Adrenal gland (tissue), 5 donors: ENCODE measurements around the gene JSRP1.

Experiments
- CTCF ChIP-seq, 6 experiments: fragments of 450-650 bp in 4 of 6; fragments of 200-600 bp in 2 of 6; sonication (generic) in 1 of 6; IDR thresholded peaks; 1 replicate in 5 of 6; 2 replicates in 1 of 6; pipeline versions ENCODE4 v1.5.1 to v1.8.0; 2016 to 2021; ENCODE audit warnings: antibody characterized with exemption in 6 of 6, mild to moderate bottlenecking in 2 of 6, moderate library complexity in 1 of 6
- POLR2A ChIP-seq, 2 donors: fragments of 450-650 bp; IDR thresholded peaks; one replicate each; pipeline ENCODE4 v1.6.1; 2017; ENCODE audit warnings: antibody characterized with exemption in 2 of 2, mild to moderate bottlenecking in 2 of 2, moderate library complexity in 1 of 2
- donor health status: DM: no; HTN: no; CAD: no.

GRCh38 chr19:2269244-2270156 lies 13.3 kb upstream of the JSRP1 start:
- peak in 3 of 6 experiments; percentile 28 to 57 (median 43) for TF ChIP-seq CTCF (IDR thresholded peaks at IDR 0.05)
- peak; percentile 100 for TF ChIP-seq POLR2A (IDR thresholded peaks at IDR 0.05)
